22Rv1 (cell line): ENCODE data around the gene CPNE8.

Source experiments
- ZFX ChIP-seq: fragments of 450-650 bp; IDR thresholded peaks from 2 replicates; pipeline ENCODE4 v1.6.1; 2017; ENCODE audit warnings: antibody characterized with exemption, borderline replicate concordance
- TF ChIP-seq, protein P1 (sequence below): fragments of 450-650 bp; IDR thresholded peaks from 2 replicates; pipeline ENCODE4 v1.5.1; 2017; ENCODE audit warnings: mild to moderate bottlenecking

DNA sequence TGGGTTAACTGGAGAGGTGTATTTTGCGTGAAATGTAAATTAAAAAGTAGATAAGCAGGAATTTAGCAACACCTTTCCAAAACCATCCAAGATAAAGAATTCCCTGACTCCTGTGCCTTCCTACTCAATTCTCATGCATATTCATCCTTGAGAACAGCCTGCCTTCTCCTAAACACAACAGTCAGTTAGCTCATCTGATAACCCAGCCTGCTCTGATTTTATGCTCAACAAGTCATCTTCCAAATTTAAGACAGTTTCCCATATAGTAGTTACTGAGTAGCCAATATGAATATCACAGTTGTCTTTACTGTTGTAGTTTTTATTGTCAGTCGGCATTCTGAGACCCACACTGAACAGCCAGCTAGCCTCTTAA is 27.1 kb downstream of the CPNE8 start:
- TF ChIP-seq, protein P1, sequence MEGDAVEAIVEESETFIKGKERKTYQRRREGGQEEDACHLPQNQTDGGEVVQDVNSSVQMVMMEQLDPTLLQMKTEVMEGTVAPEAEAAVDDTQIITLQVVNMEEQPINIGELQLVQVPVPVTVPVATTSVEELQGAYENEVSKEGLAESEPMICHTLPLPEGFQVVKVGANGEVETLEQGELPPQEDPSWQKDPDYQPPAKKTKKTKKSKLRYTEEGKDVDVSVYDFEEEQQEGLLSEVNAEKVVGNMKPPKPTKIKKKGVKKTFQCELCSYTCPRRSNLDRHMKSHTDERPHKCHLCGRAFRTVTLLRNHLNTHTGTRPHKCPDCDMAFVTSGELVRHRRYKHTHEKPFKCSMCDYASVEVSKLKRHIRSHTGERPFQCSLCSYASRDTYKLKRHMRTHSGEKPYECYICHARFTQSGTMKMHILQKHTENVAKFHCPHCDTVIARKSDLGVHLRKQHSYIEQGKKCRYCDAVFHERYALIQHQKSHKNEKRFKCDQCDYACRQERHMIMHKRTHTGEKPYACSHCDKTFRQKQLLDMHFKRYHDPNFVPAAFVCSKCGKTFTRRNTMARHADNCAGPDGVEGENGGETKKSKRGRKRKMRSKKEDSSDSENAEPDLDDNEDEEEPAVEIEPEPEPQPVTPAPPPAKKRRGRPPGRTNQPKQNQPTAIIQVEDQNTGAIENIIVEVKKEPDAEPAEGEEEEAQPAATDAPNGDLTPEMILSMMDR: no peak
- TF ChIP-seq ZFX: no peak
